Measurements from ENCODE around the gene TEPSIN. TPM values are rescaled to one million over a fixed set of nuclear protein-coding genes. Genes with fewer than 3 reads are reported as not detected.

TEPSIN gene
- total RNA-seq, 2 experiments from 2014 or later: 28.2 to 32.2 TPM

GRCh38 chr17:81180836-81181810, 57.7 kb downstream of the TEPSIN start:
- TF ChIP-seq CTCF (IDR thresholded peaks at IDR 0.05): no peak
- H3K27ac Mint-ChIP-seq: no peak overlapping the region
- DNase-seq: no peak
- H3K4me3 Mint-ChIP-seq: no peak overlapping the region
- H3K4me1 Mint-ChIP-seq (ENCODE audit: low read depth): no peaks in the 10 kb centered on the region
- no peak for ATAC-seq
- no peaks in the 10 kb centered on the region for H3K9me3 Mint-ChIP-seq
- ChIA-PET CTCF (no interaction called here), POLR2A (interaction anchor here (0.6 kb wide), 1 partner anchor 130 kb away, joined by 3 read pairs; no protein-coding TSS in a partner anchor)
- no peaks in the 10 kb centered on the region for H3K27me3 Mint-ChIP-seq
- no peaks in the 10 kb centered on the region for H3K36me3 Mint-ChIP-seq (ENCODE audit: low read depth)
- intact Hi-C loops (cut with micrococcal nuclease): no loop called here

- CTCF ChIA-PET: no interaction called here
- Mint-ChIP-seq H3K36me3 (ENCODE audit: low read depth) (no peaks in the 10 kb centered on the region), H3K27ac (no peak overlapping the region), H3K4me3 (no peak overlapping the region), H3K27me3 (no peaks in the 10 kb centered on the region), H3K4me1 (ENCODE audit: low read depth) (no peaks in the 10 kb centered on the region), H3K9me3 (no peaks in the 10 kb centered on the region)
- ATAC-seq (no peak), DNase-seq (no peak)
- intact Hi-C loops (cut with micrococcal nuclease): no loop called here
- POLR2A ChIA-PET: no interaction called here
- TF ChIP-seq CTCF (IDR thresholded peaks at IDR 0.05): no peak
Measured at GRCh38 chr17:81179861-81180260, 59.0 kb downstream of the TEPSIN start.

- TF ChIP-seq CTCF (IDR thresholded peaks at IDR 0.05): no peak
- no peaks in the 10 kb centered on the region for H3K27me3 Mint-ChIP-seq
- no peak for DNase-seq
- POLR2A ChIA-PET: no interaction called here
- H3K27ac Mint-ChIP-seq: no peak overlapping the region
- CTCF ChIA-PET: no interaction called here
- ATAC-seq: no peak
- intact Hi-C loops (cut with micrococcal nuclease): no loop called here
- no peaks in the 10 kb centered on the region for H3K9me3 Mint-ChIP-seq
- no peak overlapping the region for H3K4me3 Mint-ChIP-seq
- H3K36me3 Mint-ChIP-seq (ENCODE audit: low read depth): no peaks in the 10 kb centered on the region
- H3K4me1 Mint-ChIP-seq (ENCODE audit: low read depth): no peaks in the 10 kb centered on the region
Measured at GRCh38 chr17:81179220-81179619, 59.6 kb downstream of the TEPSIN start.

Other genes with a start within 250 kb of the TEPSIN start
- gene CHMP6, start 247.2 kb downstream of the TEPSIN start, total RNA-seq: 10 to 100 TPM; 13.9 to 16.7 TPM
- gene BAIAP2, start 203.9 kb downstream of the TEPSIN start, total RNA-seq: 1 to 10 TPM; 5.9 to 6.3 TPM
- gene PVALEF, start 73.5 kb downstream of the TEPSIN start, total RNA-seq: not detected
- under 1 TPM; 0.63 to 0.98 TPM for gene AATK, start 72.8 kb downstream of the TEPSIN start, total RNA-seq
- 10 to 100 TPM in 1 of 2 experiments, 1 to 10 TPM in 1; 7.9 to 10.9 TPM for gene CEP131, start 16.1 kb downstream of the TEPSIN start, total RNA-seq
- 10 to 100 TPM; 72.3 to 75.4 TPM for gene NDUFAF8, start 263 bp upstream of the TEPSIN start, total RNA-seq
- 10 to 100 TPM; 42.7 to 45.4 TPM for gene SLC38A10, start 56.3 kb upstream of the TEPSIN start, total RNA-seq
- under 1 TPM; 0.40 to 0.65 TPM for gene BAHCC1, start 156.4 kb upstream of the TEPSIN start, total RNA-seq